ENCODE results near the gene CKB.

The CKB gene

GRCh38 chr14:103542605-103543088 lies 20.0 kb upstream of the CKB start:
- Histone ChIP-seq H3K9me3 (ENCODE audit: insufficient read depth, low read depth, low read length) (no peaks in the 10 kb centered on the region), H3K36me3 (ENCODE audit: insufficient read depth, low read length) (no peaks in the 10 kb centered on the region), H3K9me2 (replicated peaks; ENCODE audit: low read depth, low read length) (no peaks in the 10 kb centered on the region), H3K4me3 (ENCODE audit: low read length, poor library complexity, severe bottlenecking) (no peak overlapping the region), H2AFZ (ENCODE audit: low read length) (no peak overlapping the region), H3K4me2 (ENCODE audit: low read depth, low read length, poor library complexity, severe bottlenecking) (no peak overlapping the region), H4K20me1 (ENCODE audit: insufficient read depth, low read length, poor library complexity, severe bottlenecking) (no peaks in the 10 kb centered on the region), H3K4me1 (ENCODE audit: insufficient read depth, low read length, poor library complexity, severe bottlenecking) (no peaks in the 10 kb centered on the region), H3K9ac (ENCODE audit: low read depth, low read length, poor library complexity, severe bottlenecking) (no peak overlapping the region), H3K27me3 (ENCODE audit: insufficient read depth, low read length, poor library complexity, severe bottlenecking) (no peaks in the 10 kb centered on the region), H3F3A (ENCODE audit: low read depth) (no peaks in the 10 kb centered on the region), H3K79me2 (ENCODE audit: insufficient read depth, low read length) (no peaks in the 10 kb centered on the region)
- TF ChIP-seq, protein P1, sequence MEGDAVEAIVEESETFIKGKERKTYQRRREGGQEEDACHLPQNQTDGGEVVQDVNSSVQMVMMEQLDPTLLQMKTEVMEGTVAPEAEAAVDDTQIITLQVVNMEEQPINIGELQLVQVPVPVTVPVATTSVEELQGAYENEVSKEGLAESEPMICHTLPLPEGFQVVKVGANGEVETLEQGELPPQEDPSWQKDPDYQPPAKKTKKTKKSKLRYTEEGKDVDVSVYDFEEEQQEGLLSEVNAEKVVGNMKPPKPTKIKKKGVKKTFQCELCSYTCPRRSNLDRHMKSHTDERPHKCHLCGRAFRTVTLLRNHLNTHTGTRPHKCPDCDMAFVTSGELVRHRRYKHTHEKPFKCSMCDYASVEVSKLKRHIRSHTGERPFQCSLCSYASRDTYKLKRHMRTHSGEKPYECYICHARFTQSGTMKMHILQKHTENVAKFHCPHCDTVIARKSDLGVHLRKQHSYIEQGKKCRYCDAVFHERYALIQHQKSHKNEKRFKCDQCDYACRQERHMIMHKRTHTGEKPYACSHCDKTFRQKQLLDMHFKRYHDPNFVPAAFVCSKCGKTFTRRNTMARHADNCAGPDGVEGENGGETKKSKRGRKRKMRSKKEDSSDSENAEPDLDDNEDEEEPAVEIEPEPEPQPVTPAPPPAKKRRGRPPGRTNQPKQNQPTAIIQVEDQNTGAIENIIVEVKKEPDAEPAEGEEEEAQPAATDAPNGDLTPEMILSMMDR (conservative IDR thresholded peaks at IDR 0.05; ENCODE audit: low read length) = no peak
- TF ChIP-seq EZH2phosphoT487 (IDR thresholded peaks at IDR 0.05; ENCODE audit: borderline replicate concordance) = no peak

- Histone ChIP-seq H3K9ac (ENCODE audit: low read depth, low read length, poor library complexity, severe bottlenecking) (no peak overlapping the region), H3F3A (ENCODE audit: low read depth) (no peaks in the 10 kb centered on the region), H3K9me3 (ENCODE audit: insufficient read depth, low read depth, low read length) (no peaks in the 10 kb centered on the region), H3K4me1 (ENCODE audit: insufficient read depth, low read length, poor library complexity, severe bottlenecking) (no peaks in the 10 kb centered on the region), H4K20me1 (ENCODE audit: insufficient read depth, low read length, poor library complexity, severe bottlenecking) (no peaks in the 10 kb centered on the region), H3K4me3 (ENCODE audit: low read length, poor library complexity, severe bottlenecking) (no peak overlapping the region), H3K36me3 (ENCODE audit: insufficient read depth, low read length) (no peaks in the 10 kb centered on the region), H3K4me2 (ENCODE audit: low read depth, low read length, poor library complexity, severe bottlenecking) (no peak overlapping the region), H3K27me3 (ENCODE audit: insufficient read depth, low read length, poor library complexity, severe bottlenecking) (no peaks in the 10 kb centered on the region), H2AFZ (ENCODE audit: low read length) (no peak overlapping the region), H3K79me2 (ENCODE audit: insufficient read depth, low read length) (no peaks in the 10 kb centered on the region), H3K9me2 (replicated peaks; ENCODE audit: low read depth, low read length) (no peaks in the 10 kb centered on the region)
- TF ChIP-seq, protein P1 (conservative IDR thresholded peaks at IDR 0.05; ENCODE audit: low read length) = no peak
- TF ChIP-seq EZH2phosphoT487 (IDR thresholded peaks at IDR 0.05; ENCODE audit: borderline replicate concordance) = no peak
Observed at GRCh38 chr14:103541709-103542604, 19.3 kb upstream of the CKB start.

DNA sequence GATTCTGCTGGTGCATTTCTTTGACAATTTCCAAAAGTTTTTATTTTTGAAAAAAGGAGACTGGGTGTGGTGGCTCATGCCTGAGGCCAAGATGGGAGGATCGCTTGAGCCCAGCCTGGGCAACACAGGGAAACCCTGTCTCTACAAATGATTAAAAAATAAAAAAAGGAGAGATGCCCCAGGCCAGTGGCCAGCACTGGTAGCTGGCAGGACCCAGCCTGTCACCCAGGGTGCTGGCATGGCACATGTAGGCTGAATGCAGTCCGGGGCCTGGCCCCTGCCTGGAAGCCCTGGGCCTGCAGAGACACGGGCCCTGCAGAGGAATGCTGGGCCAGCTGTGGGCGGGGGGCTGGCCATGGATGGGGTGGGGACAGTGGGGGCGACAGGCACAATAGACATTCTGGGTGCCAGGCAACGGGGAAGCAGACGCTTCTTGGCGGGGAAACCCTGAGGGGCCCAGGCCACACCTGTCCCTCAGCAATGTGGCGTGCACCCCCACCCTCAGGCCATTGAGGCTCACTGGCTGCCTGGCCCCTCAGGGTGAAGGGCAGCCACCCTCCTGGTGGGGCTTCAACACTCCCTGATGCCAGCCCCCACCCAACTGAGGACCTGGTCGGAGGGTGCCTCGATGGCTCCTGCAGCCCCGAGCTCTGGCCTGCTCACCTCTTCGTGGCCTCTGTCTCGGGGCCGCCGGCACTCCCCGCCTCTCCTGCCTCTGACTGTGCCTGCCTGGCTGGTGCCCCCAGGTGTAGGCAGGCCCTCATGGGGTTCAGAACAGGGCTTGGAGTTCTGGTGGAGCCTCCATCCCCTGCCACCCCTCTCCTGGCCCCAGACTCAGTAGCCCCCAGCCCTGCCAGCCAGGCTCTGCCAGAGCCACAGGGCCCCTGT lies 18.4 kb upstream of the CKB start:
- no peaks in the 10 kb centered on the region for H3K4me1 ChIP-seq (ENCODE audit: insufficient read depth, low read length, poor library complexity, severe bottlenecking)
- H3K9ac ChIP-seq (ENCODE audit: low read depth, low read length, poor library complexity, severe bottlenecking) = no peak overlapping the region
- no peak overlapping the region for H3K4me2 ChIP-seq (ENCODE audit: low read depth, low read length, poor library complexity, severe bottlenecking)
- H2AFZ ChIP-seq (ENCODE audit: low read length) = no peak overlapping the region
- H3F3A ChIP-seq (ENCODE audit: low read depth) = no peaks in the 10 kb centered on the region
- no peaks in the 10 kb centered on the region for H3K9me2 ChIP-seq (replicated peaks; ENCODE audit: low read depth, low read length)
- H3K36me3 ChIP-seq (ENCODE audit: insufficient read depth, low read length) = no peaks in the 10 kb centered on the region
- no peaks in the 10 kb centered on the region for H4K20me1 ChIP-seq (ENCODE audit: insufficient read depth, low read length, poor library complexity, severe bottlenecking)
- no peaks in the 10 kb centered on the region for H3K79me2 ChIP-seq (ENCODE audit: insufficient read depth, low read length)
- H3K4me3 ChIP-seq (ENCODE audit: low read length, poor library complexity, severe bottlenecking) = no peak overlapping the region
- TF ChIP-seq EZH2phosphoT487 (IDR thresholded peaks at IDR 0.05; ENCODE audit: borderline replicate concordance) = no peak
- TF ChIP-seq, protein P1 (conservative IDR thresholded peaks at IDR 0.05; ENCODE audit: low read length) = no peak
- H3K27me3 ChIP-seq (ENCODE audit: insufficient read depth, low read length, poor library complexity, severe bottlenecking) = no peaks in the 10 kb centered on the region
- H3K9me3 ChIP-seq (ENCODE audit: insufficient read depth, low read depth, low read length) = no peaks in the 10 kb centered on the region

Data from Loucy (cell line).